GM15510 (cell line): ENCODE results near the gene BRS3.

Experiments
- POLR2A ChIP-seq: IDR thresholded peaks from 3 replicates; pipeline ENCODE4 v1.6.1; 2011; ENCODE audit warnings: borderline replicate concordance; ENCODE audit not compliant: insufficient read length; ENCODE audit errors: extremely low read depth

BRS3 gene

GRCh38 chrX:136476501-136476900, 11.2 kb upstream of the BRS3 start:
- TF ChIP-seq POLR2A, result no peak

- no peak for TF ChIP-seq POLR2A
Measured at GRCh38 chrX:136477026-136477425, 10.7 kb upstream of the BRS3 start.

GRCh38 chrX:136480383-136480782, 7.4 kb upstream of the BRS3 start:
- no peak for TF ChIP-seq POLR2A

GRCh38 chrX:136488706-136489105, 959 bp downstream of the BRS3 start:
- no peak for TF ChIP-seq POLR2A

- no peak for TF ChIP-seq POLR2A
Measured at GRCh38 chrX:136491832-136492231, 4.1 kb downstream of the BRS3 start.

GRCh38 chrX:136493011-136493410, 5.3 kb downstream of the BRS3 start:
- TF ChIP-seq POLR2A, result no peak

GRCh38 chrX:136495043-136495442, 7.3 kb downstream of the BRS3 start:
- TF ChIP-seq POLR2A, result no peak

GRCh38 chrX:136496186-136496763, 8.5 kb downstream of the BRS3 start:
- TF ChIP-seq POLR2A, result no peak

GRCh38 chrX:136496764-136497555, 9.2 kb downstream of the BRS3 start:
- peak; percentile 38 for TF ChIP-seq POLR2A

- TF ChIP-seq POLR2A, result no peak
Measured at GRCh38 chrX:136497556-136498052, 9.9 kb downstream of the BRS3 start, which contains the start of gene HTATSF1. TSS of gene HTATSF1 (plus strand) at chrX:136497592. CDS start at chrX:136497685, 93 bp downstream.

- TF ChIP-seq POLR2A, result no peak
Measured at GRCh38 chrX:136519069-136519468, 31.3 kb downstream of the BRS3 start.

GRCh38 chrX:136523770-136524169, 36.0 kb downstream of the BRS3 start:
- no peak for TF ChIP-seq POLR2A

- no peak for TF ChIP-seq POLR2A
Measured at GRCh38 chrX:136525738-136526606, 38.2 kb downstream of the BRS3 start.

- TF ChIP-seq POLR2A, result no peak
Measured at GRCh38 chrX:136528645-136529315, 41.0 kb downstream of the BRS3 start.
